Measurements from ENCODE around the gene KCNK13. TPM values are rescaled to one million over a fixed set of nuclear protein-coding genes. Genes with fewer than 3 reads are reported as not detected.

Gene KCNK13
- total RNA-seq, 1 donor from 2014 or later: not detected

DNA sequence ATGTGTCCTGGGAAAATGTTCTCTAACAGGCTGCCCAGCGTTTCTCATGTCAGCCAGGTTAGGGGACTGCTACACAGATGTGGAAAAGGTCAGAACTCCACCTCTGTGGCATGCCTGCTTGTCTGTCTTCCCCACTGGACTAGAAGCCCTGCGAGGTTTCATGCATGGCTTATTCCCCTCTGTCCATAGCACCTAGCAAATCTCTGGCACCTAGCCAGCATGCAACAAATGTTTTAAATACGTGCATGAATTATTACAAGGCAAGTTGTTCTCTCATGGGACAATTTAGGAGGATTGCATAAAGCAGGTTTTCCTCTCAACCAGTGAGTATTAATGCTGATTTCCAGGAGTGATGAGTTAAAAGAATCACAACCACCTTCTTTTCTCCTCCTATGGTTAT is 21.4 kb upstream of the KCNK13 start:
- H3F3A ChIP-seq (ENCODE audit: low read depth): peaks cover 8% of the 10 kb centered on the region
- H3K36me3 Mint-ChIP-seq: peaks cover 28% of the 10 kb centered on the region
- H2AFZ ChIP-seq (replicated peaks): no peak overlapping the region
- no peak overlapping the region for H3K9ac ChIP-seq
- peaks cover 12% of the 10 kb centered on the region for H3K4me1 ChIP-seq
- H3K4me2 ChIP-seq: no peak overlapping the region
- no peaks in the 10 kb centered on the region for H3K27me3 Mint-ChIP-seq (ENCODE audit: insufficient read depth, low read depth)
- TF ChIP-seq EZH2 (IDR thresholded peaks at IDR 0.05): no peak
- no peaks in the 10 kb centered on the region for H3K9me3 ChIP-seq (ENCODE audit: low read depth)
- no peak overlapping the region for H3K4me3 ChIP-seq
- H3K27ac ChIP-seq: no peak overlapping the region
- H4K20me1 ChIP-seq (ENCODE audit: low read depth): no peaks in the 10 kb centered on the region
- no peaks in the 10 kb centered on the region for H3K9me3 Mint-ChIP-seq
- peaks cover 4% of the 10 kb centered on the region for H3K4me1 Mint-ChIP-seq
- H3K4me3 Mint-ChIP-seq: no peak overlapping the region
- H3K36me3 ChIP-seq: no peaks in the 10 kb centered on the region
- H3K27me3 ChIP-seq: no peaks in the 10 kb centered on the region
- H3K27ac Mint-ChIP-seq: no peak overlapping the region
- no peak for DNase-seq (ENCODE audit: low spot score)
- no peaks in the 10 kb centered on the region for H3K79me2 ChIP-seq (ENCODE audit: low read depth)

DNA sequence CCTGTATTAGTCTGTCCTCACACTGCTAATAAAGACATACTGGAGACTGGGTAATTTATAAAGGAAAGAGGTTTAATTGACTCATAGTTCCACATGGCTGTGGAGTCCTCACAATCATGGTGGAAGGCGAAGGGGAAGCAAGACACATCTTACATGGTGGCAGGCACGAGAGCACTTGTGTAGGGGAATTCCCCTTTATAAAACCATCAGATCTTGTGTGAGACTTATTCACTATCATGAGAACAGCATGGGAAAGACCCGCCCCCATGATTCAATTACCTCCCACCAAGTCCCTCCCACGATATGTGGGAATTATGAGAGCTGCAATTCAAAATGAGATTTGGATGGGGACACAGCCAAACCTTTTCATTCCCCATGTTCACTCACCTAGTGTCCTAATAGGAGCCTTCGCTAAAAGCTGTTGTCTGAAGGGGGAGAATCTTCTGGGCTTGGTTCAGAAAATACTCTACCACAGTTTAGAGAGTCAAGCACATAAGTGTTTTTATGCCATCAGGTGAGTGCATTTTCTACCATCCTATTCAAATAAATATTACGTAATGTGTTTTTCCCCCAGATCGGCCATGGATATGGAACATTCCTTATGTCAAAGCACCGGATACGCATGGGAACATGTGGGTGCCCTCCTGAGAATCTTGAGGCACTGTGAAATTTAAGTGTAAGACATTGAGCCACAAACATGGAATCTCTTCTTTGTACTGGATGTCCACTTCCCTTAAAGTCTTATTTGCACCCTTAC is 19.1 kb upstream of the KCNK13 start:
- no peaks in the 10 kb centered on the region for H3K79me2 ChIP-seq (ENCODE audit: low read depth)
- peaks cover 22% of the 10 kb centered on the region for H3K36me3 Mint-ChIP-seq
- H3K4me2 ChIP-seq: no peak overlapping the region

DNA sequence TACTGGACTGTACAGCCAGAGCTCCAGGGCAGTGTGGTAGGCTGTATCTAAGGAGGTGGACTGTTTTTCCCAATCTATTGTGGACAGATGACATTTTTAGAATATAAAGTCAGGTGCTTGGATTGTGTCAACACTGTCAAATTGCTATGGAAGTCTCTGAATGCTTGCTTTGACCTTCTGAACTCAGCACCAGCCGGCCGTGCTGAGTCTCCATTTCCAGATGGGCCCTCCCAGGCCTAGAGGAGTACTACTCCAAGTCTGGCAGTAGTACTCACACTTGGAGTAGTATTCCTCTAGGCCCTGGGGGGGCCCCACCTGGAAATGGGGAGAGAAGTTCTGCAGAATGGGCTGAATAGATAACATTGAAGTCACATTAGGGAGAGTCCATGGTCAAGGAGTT is 16.2 kb upstream of the KCNK13 start:
- H3K27me3 Mint-ChIP-seq (ENCODE audit: insufficient read depth, low read depth): peaks cover 2% of the 10 kb centered on the region
- TF ChIP-seq EZH2 (IDR thresholded peaks at IDR 0.05) (no peak), EZH2phosphoT487 (IDR thresholded peaks at IDR 0.05) (no peak), CTCF (IDR thresholded peaks at IDR 0.05) (no peak)
- H3K4me1 ChIP-seq: peaks cover 12% of the 10 kb centered on the region
- no peak for DNase-seq (ENCODE audit: low spot score)
- H3K4me2 ChIP-seq: no peak overlapping the region
- no peaks in the 10 kb centered on the region for H3K36me3 ChIP-seq
- H3F3A ChIP-seq (ENCODE audit: low read depth): peaks cover 8% of the 10 kb centered on the region
- no peak overlapping the region for H3K4me3 ChIP-seq
- no peak overlapping the region for H3K27ac ChIP-seq
- H3K27ac Mint-ChIP-seq: no peak overlapping the region
- no peaks in the 10 kb centered on the region for H4K20me1 ChIP-seq (ENCODE audit: low read depth)
- H3K36me3 Mint-ChIP-seq: peaks cover 16% of the 10 kb centered on the region
- H3K9ac ChIP-seq: no peak overlapping the region
- no peaks in the 10 kb centered on the region for H3K9me3 ChIP-seq (ENCODE audit: low read depth)
- H2AFZ ChIP-seq (replicated peaks): no peak overlapping the region
- H3K27me3 ChIP-seq: no peaks in the 10 kb centered on the region
- peaks cover 4% of the 10 kb centered on the region for H3K4me1 Mint-ChIP-seq
- no peaks in the 10 kb centered on the region for H3K9me3 Mint-ChIP-seq
- no peak overlapping the region for H3K4me3 Mint-ChIP-seq
- H3K79me2 ChIP-seq (ENCODE audit: low read depth): no peaks in the 10 kb centered on the region

More for the DNA sequence above, 19.1 kb upstream of the KCNK13 start:
- DNase-seq (ENCODE audit: low spot score): no peak
- Mint-ChIP-seq H3K27me3 (ENCODE audit: insufficient read depth, low read depth) (peaks cover 2% of the 10 kb centered on the region), H3K4me1 (peaks cover 4% of the 10 kb centered on the region), H3K27ac (no peak overlapping the region), H3K9me3 (no peaks in the 10 kb centered on the region), H3K4me3 (no peak overlapping the region)
- Histone ChIP-seq H2AFZ (replicated peaks) (no peak overlapping the region), H3K27ac (no peak overlapping the region), H4K20me1 (ENCODE audit: low read depth) (no peaks in the 10 kb centered on the region), H3K4me3 (no peak overlapping the region), H3K36me3 (no peaks in the 10 kb centered on the region), H3K4me1 (peaks cover 12% of the 10 kb centered on the region), H3K27me3 (no peaks in the 10 kb centered on the region), H3K9ac (no peak overlapping the region), H3F3A (ENCODE audit: low read depth) (peaks cover 8% of the 10 kb centered on the region), H3K9me3 (ENCODE audit: low read depth) (no peaks in the 10 kb centered on the region)
- TF ChIP-seq CTCF (IDR thresholded peaks at IDR 0.05) (no peak), EZH2phosphoT487 (IDR thresholded peaks at IDR 0.05) (no peak), EZH2 (IDR thresholded peaks at IDR 0.05) (no peak)

DNA sequence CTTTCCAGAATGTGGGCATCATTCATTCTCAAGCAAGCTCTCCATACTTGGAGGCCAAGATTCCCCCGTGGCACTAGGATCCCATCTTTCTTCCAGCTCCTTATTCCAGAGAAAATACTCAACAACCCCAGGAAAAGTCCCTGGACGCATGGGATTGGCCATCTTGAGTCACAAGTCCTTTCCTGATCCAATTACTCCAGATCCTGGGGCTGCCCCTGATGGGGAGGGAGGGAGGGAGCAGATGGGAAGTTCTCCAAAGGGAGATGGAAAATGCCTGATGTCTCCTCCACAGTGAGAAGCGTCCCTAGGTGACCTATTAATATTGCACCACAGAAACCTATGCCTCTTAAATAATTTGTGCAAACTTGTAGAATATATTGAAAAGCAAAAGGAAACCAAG is 12.4 kb upstream of the KCNK13 start:
- H3K36me3 Mint-ChIP-seq: no peaks in the 10 kb centered on the region
- Histone ChIP-seq H3K4me2 (no peak overlapping the region), H3K79me2 (ENCODE audit: low read depth) (no peaks in the 10 kb centered on the region), H3K9ac (no peak overlapping the region), H3K27me3 (no peaks in the 10 kb centered on the region), H3K27ac (no peak overlapping the region), H3K4me1 (no peaks in the 10 kb centered on the region), H3K36me3 (no peaks in the 10 kb centered on the region), H2AFZ (replicated peaks) (no peak overlapping the region), H3K9me3 (ENCODE audit: low read depth) (no peaks in the 10 kb centered on the region), H3F3A (ENCODE audit: low read depth) (no peaks in the 10 kb centered on the region), H3K4me3 (no peak overlapping the region), H4K20me1 (ENCODE audit: low read depth) (no peaks in the 10 kb centered on the region)
- H3K27ac Mint-ChIP-seq: no peak overlapping the region
- H3K27me3 Mint-ChIP-seq (ENCODE audit: insufficient read depth, low read depth): peaks cover 5% of the 10 kb centered on the region
- H3K4me1 Mint-ChIP-seq: no peaks in the 10 kb centered on the region
- H3K4me3 Mint-ChIP-seq: no peak overlapping the region
- no peaks in the 10 kb centered on the region for H3K9me3 Mint-ChIP-seq
- no peak for DNase-seq (ENCODE audit: low spot score)
- no peak for TF ChIP-seq EZH2phosphoT487 (IDR thresholded peaks at IDR 0.05)
